ENCODE results near the gene MAD1L1. TPM values are rescaled to one million over a fixed set of nuclear protein-coding genes. Genes with fewer than 3 reads are reported as not detected.

Gene MAD1L1
- total RNA-seq, 2 donors from 2014 or later, result 59.1 to 61.4 TPM

- no peak overlapping the region for H3K4me3 ChIP-seq (ENCODE audit: low read length)
- 96 to 99% methylated on average over 9 to 13 of the region's 13 CpGs for WGBS, 2 experiments (ENCODE audit: insufficient coverage in 1 of 2, insufficient read length in 1 of 2)
- DNase-seq, result no peak
- H3K9ac ChIP-seq (ENCODE audit: extremely low read depth, low read length, poor library complexity, severe bottlenecking), result no peak overlapping the region
- H3K36me3 ChIP-seq (ENCODE audit: control insufficient read depth, insufficient read depth, low read length), result peaks cover 72% of the 10 kb centered on the region
- Mint-ChIP-seq H3K4me1 (peaks cover 5% of the 10 kb centered on the region), H3K27me3 (ENCODE audit: insufficient read depth) (no peaks in the 10 kb centered on the region), H3K36me3 (ENCODE audit: low read depth) (peaks cover 70% of the 10 kb centered on the region), H3K4me3 (no peak overlapping the region), H3K27ac (peak overlapping the region; percentile 7), H3K9me3 (no peaks in the 10 kb centered on the region)
- no peak for TF ChIP-seq CTCF (conservative IDR thresholded peaks at IDR 0.05)
- H3K9me3 ChIP-seq (ENCODE audit: control insufficient read depth, low read length), result no peaks in the 10 kb centered on the region
- no peaks in the 10 kb centered on the region for H3K4me1 ChIP-seq (ENCODE audit: control insufficient read depth, insufficient read depth, low read length)
- H3K27me3 ChIP-seq (ENCODE audit: control insufficient read depth, insufficient read depth, low read length, poor library complexity, severe bottlenecking), result no peaks in the 10 kb centered on the region
- no peak overlapping the region for H3K27ac ChIP-seq (ENCODE audit: low read depth, low read length)
Measured at GRCh38 chr7:2225830-2226229, 6.9 kb downstream of the MAD1L1 start.

GRCh38 chr7:2225336-2225735 is 7.4 kb downstream of the MAD1L1 start:
- Mint-ChIP-seq H3K27ac (no peak overlapping the region), H3K9me3 (no peaks in the 10 kb centered on the region), H3K36me3 (ENCODE audit: low read depth) (peaks cover 68% of the 10 kb centered on the region), H3K27me3 (ENCODE audit: insufficient read depth) (no peaks in the 10 kb centered on the region), H3K4me3 (no peak overlapping the region), H3K4me1 (peaks cover 5% of the 10 kb centered on the region)
- Histone ChIP-seq H3K27ac (ENCODE audit: low read depth, low read length) (no peak overlapping the region), H3K27me3 (ENCODE audit: control insufficient read depth, insufficient read depth, low read length, poor library complexity, severe bottlenecking) (no peaks in the 10 kb centered on the region), H3K9ac (ENCODE audit: extremely low read depth, low read length, poor library complexity, severe bottlenecking) (no peak overlapping the region), H3K4me3 (ENCODE audit: low read length) (no peak overlapping the region), H3K4me1 (ENCODE audit: control insufficient read depth, insufficient read depth, low read length) (no peaks in the 10 kb centered on the region), H3K36me3 (ENCODE audit: control insufficient read depth, insufficient read depth, low read length) (peaks cover 73% of the 10 kb centered on the region), H3K9me3 (ENCODE audit: control insufficient read depth, low read length) (no peaks in the 10 kb centered on the region)
- WGBS, 2 experiments (ENCODE audit: insufficient coverage in 1 of 2, insufficient read length in 1 of 2), result 96 to 99% methylated on average over 12 to 14 of the region's 14 CpGs
- DNase-seq, result no peak
- TF ChIP-seq CTCF (conservative IDR thresholded peaks at IDR 0.05), result no peak

- Histone ChIP-seq H3K9ac (ENCODE audit: extremely low read depth, low read length, poor library complexity, severe bottlenecking) (no peak overlapping the region), H3K36me3 (ENCODE audit: control insufficient read depth, insufficient read depth, low read length) (peaks cover 72% of the 10 kb centered on the region), H3K4me1 (ENCODE audit: control insufficient read depth, insufficient read depth, low read length) (no peaks in the 10 kb centered on the region), H3K27ac (ENCODE audit: low read depth, low read length) (no peak overlapping the region), H3K27me3 (ENCODE audit: control insufficient read depth, insufficient read depth, low read length, poor library complexity, severe bottlenecking) (no peaks in the 10 kb centered on the region), H3K9me3 (ENCODE audit: control insufficient read depth, low read length) (no peaks in the 10 kb centered on the region), H3K4me3 (ENCODE audit: low read length) (no peak overlapping the region)
- no peak overlapping the region for H3K4me3 Mint-ChIP-seq
- H3K27ac Mint-ChIP-seq, result no peak overlapping the region
- peaks cover 64% of the 10 kb centered on the region for H3K36me3 Mint-ChIP-seq (ENCODE audit: low read depth)
- no peak for DNase-seq
- H3K4me1 Mint-ChIP-seq, result peaks cover 5% of the 10 kb centered on the region
- no peak for TF ChIP-seq CTCF (conservative IDR thresholded peaks at IDR 0.05)
- no peaks in the 10 kb centered on the region for H3K9me3 Mint-ChIP-seq
- no peaks in the 10 kb centered on the region for H3K27me3 Mint-ChIP-seq (ENCODE audit: insufficient read depth)
- 94% methylated on average over 4 of the region's 4 CpGs for WGBS, 2 experiments (ENCODE audit: insufficient coverage in 1 of 2, insufficient read length in 1 of 2)
Measured at GRCh38 chr7:2224934-2225333, 7.8 kb downstream of the MAD1L1 start.

Measured in endodermal cell (in vitro differentiated cells).